HUES6 (cell line): ENCODE measurements around the gene TIMM44.
A peak's percentile ranks its signal among the peaks of the same experiment; 100 is the strongest.
"Not testable (repeated sequence)": the region's sequence is repeated elsewhere in the genome, so short reads cannot be mapped to it uniquely, and the experiment has no call there.

Experiments
- H3K27ac ChIP-seq: 2 replicates; pipeline ENCODE4 v1.7.0; 2013; ENCODE audit warnings: low read depth, mild to moderate bottlenecking, low read length, inconsistent platforms
- H3K27me3 ChIP-seq: 2 replicates; pipeline ENCODE4 v1.6.1; 2013; ENCODE audit warnings: low read length; ENCODE audit not compliant: control insufficient read depth, insufficient read depth
- H3K36me3 ChIP-seq: 2 replicates; pipeline ENCODE4 v1.6.1; 2013; ENCODE audit warnings: low read length; ENCODE audit not compliant: control insufficient read depth, insufficient read depth
- H3K4me1 ChIP-seq: 2 replicates; pipeline ENCODE4 v1.6.1; 2013; ENCODE audit warnings: low read length; ENCODE audit not compliant: control insufficient read depth, insufficient read depth
- H3K4me3 ChIP-seq: 2 replicates; pipeline ENCODE4 v1.5.1; 2013; ENCODE audit warnings: low read depth, low read length
- H3K9ac ChIP-seq: one replicate; pipeline ENCODE4 v1.6.1; 2013; ENCODE audit warnings: mild to moderate bottlenecking, low read length
- H3K9me3 ChIP-seq: 2 replicates; pipeline ENCODE4 v1.6.1; 2013; ENCODE audit warnings: low read depth, low read length; ENCODE audit not compliant: control insufficient read depth, insufficient read depth

TIMM44 gene

GRCh38 chr19:7965259-7965841 is 21.9 kb upstream of the TIMM44 start:
- Histone ChIP-seq H3K9me3 (no peaks in the 10 kb centered on the region), H3K9ac (no peak overlapping the region), H3K27me3 (no peaks in the 10 kb centered on the region), H3K4me1 (peaks cover 8% of the 10 kb centered on the region), H3K36me3 (peaks cover 93% of the 10 kb centered on the region), H3K27ac (no peak overlapping the region), H3K4me3 (no peak overlapping the region)

GRCh38 chr19:7963566-7963965 is 20.1 kb upstream of the TIMM44 start:
- Histone ChIP-seq H3K9ac (no peak overlapping the region), H3K9me3 (no peaks in the 10 kb centered on the region), H3K4me3 (no peak overlapping the region), H3K27ac (no peak overlapping the region), H3K36me3 (peaks cover 96% of the 10 kb centered on the region), H3K27me3 (no peaks in the 10 kb centered on the region), H3K4me1 (no peaks in the 10 kb centered on the region)

DNA sequence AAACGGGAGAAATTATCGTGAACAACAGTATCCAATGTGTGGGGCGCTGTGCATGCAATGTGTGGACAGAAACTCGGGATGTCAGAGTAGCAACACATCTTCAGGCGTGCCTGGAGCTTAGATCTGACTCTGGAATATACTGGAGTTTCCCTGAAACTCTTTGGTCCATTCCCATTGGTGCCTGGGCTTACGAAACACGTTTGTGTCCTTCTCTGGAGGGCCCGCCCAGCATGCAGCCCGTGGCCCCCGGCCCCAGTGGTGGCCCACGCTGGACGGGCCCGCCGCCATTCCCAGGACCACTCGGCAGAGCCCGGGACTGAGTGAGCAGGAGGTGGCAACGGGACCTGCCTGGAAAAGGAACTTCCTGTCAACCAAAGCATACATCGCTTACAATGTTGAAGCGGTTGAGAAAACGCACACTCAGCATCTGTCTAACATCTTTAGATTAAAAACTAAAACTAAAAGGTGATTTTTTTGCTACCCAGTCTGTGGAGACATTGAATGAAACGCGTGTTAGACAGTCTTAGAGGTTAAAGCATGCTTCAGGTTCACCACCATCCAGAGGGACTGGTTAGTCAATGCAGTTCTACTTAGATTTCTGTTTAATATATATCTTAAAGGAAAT is 19.3 kb upstream of the TIMM44 start:
- Histone ChIP-seq H3K9me3 (no peaks in the 10 kb centered on the region), H3K4me3 (no peak overlapping the region), H3K27ac (no peak overlapping the region), H3K27me3 (no peaks in the 10 kb centered on the region), H3K4me1 (no peaks in the 10 kb centered on the region), H3K9ac (no peak overlapping the region), H3K36me3 (peaks cover 96% of the 10 kb centered on the region)

GRCh38 chr19:7961920-7962626 is 18.6 kb upstream of the TIMM44 start:
- H3K27ac ChIP-seq = no peak overlapping the region
- H3K36me3 ChIP-seq = peaks cover 90% of the 10 kb centered on the region
- no peak overlapping the region for H3K9ac ChIP-seq
- H3K4me3 ChIP-seq = no peak overlapping the region
- no peaks in the 10 kb centered on the region for H3K27me3 ChIP-seq
- no peaks in the 10 kb centered on the region for H3K9me3 ChIP-seq
- no peaks in the 10 kb centered on the region for H3K4me1 ChIP-seq

- H3K4me3 ChIP-seq, H3K4me1 ChIP-seq, H3K9ac ChIP-seq, H3K27ac ChIP-seq, H3K9me3 ChIP-seq, H3K27me3 ChIP-seq: not testable (repeated sequence)
- peaks cover 80% of the 10 kb centered on the region for H3K36me3 ChIP-seq
Measured at GRCh38 chr19:7961082-7961481, 17.6 kb upstream of the TIMM44 start.

GRCh38 chr19:7959211-7959610 is 15.7 kb upstream of the TIMM44 start:
- Histone ChIP-seq H3K9ac (no peak overlapping the region), H3K4me3 (no peak overlapping the region), H3K27ac (no peak overlapping the region), H3K36me3 (peaks cover 61% of the 10 kb centered on the region), H3K4me1 (no peaks in the 10 kb centered on the region), H3K9me3 (no peaks in the 10 kb centered on the region), H3K27me3 (no peaks in the 10 kb centered on the region)

DNA sequence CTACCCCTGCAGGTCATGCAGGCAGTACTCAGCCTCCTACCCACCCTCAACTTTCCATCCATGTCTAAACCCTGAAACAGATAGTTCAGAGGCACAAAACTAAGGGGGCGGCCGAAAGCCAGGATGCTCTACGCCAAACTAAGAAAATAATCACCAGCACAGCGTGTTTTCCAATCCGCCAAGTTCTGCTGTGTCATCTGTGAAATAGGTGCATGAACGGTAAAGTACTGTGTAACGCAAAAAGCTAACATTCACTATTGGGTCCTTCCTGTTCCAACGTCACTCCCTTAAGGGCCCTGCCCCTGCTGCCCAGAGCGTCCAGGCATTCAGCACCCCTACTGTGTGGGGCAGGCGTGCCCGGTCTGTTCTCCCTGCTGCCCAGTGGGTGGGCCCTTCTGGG is 12.2 kb upstream of the TIMM44 start:
- H3K27ac ChIP-seq = no peak overlapping the region

DNA sequence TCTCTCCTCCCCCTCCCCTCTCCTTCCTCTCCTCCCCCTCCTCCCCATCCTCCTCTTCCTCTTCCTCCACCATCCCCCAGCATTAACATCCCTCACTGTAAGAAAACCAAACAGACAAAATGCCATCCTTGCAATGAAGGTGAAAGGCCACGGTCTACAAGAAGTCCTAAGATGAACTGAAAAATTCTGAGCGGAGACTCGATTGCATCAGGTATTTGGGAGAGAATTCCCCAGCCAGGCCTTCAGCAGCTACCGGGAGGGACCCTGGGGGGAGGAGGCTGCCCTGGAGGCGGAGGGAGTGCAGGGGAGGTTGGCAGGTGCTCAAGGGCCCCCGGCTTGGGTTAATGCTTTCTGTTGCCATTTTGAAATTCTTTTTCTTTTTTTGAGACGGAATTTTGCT is 10.1 kb upstream of the TIMM44 start:
- Histone ChIP-seq H3K36me3 (peaks cover 9% of the 10 kb centered on the region), H3K27me3 (no peaks in the 10 kb centered on the region), H3K9ac (no peak overlapping the region), H3K4me3 (no peak overlapping the region), H3K27ac (no peak overlapping the region), H3K9me3 (no peaks in the 10 kb centered on the region), H3K4me1 (peaks cover 12% of the 10 kb centered on the region; the same call in 1 of the 2 replicates)

More for the DNA sequence above, 12.2 kb upstream of the TIMM44 start:
- Histone ChIP-seq H3K4me3 (no peak overlapping the region), H3K9ac (no peak overlapping the region), H3K9me3 (no peaks in the 10 kb centered on the region), H3K4me1 (peaks cover 12% of the 10 kb centered on the region; the same call in 1 of the 2 replicates), H3K36me3 (peaks cover 26% of the 10 kb centered on the region), H3K27me3 (no peaks in the 10 kb centered on the region)

GRCh38 chr19:7953060-7953459 is 9.6 kb upstream of the TIMM44 start:
- Histone ChIP-seq H3K36me3 (peaks cover 4% of the 10 kb centered on the region; the same call in 1 of the 2 replicates), H3K27me3 (no peaks in the 10 kb centered on the region), H3K27ac (no peak overlapping the region), H3K9ac (no peak overlapping the region), H3K4me3 (no peak overlapping the region), H3K4me1 (peaks cover 12% of the 10 kb centered on the region; the same call in 1 of the 2 replicates), H3K9me3 (no peaks in the 10 kb centered on the region)

DNA sequence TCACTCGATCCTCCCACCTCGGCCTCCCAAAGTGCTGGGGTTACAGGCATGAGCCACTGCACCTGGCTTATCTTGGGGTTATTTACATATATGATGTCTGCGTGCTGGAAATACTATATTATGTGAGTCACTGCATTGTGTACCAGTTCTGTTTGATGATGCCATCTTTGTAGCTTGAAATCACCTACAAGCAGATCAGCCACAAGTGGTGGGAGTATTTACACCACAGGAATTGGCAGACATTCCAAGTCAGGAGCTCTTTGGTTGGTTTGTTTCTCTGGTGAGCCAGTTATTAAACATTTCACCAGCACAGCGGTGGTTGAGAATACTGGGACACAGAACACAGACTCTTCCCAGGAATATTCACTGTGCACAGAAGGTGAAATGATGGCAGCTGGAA is 4.5 kb upstream of the TIMM44 start:
- Histone ChIP-seq H3K9me3 (no peaks in the 10 kb centered on the region), H3K9ac (no peak overlapping the region), H3K4me3 (no peak overlapping the region), H3K36me3 (no peaks in the 10 kb centered on the region), H3K27ac (no peak overlapping the region), H3K4me1 (peaks cover 10% of the 10 kb centered on the region; the same call in 1 of the 2 replicates), H3K27me3 (no peaks in the 10 kb centered on the region)

- Histone ChIP-seq H3K27ac (0 out of 2 replicates have a peak overlapping the region, but pooled peaks have one; percentile 54), H3K9me3 (no peaks in the 10 kb centered on the region), H3K4me1 (peaks cover 4% of the 10 kb centered on the region; the same call in 1 of the 2 replicates), H3K4me3 (peak overlapping the region; percentile 95), H3K9ac (peak overlapping the region; percentile 79), H3K27me3 (no peaks in the 10 kb centered on the region), H3K36me3 (peaks cover 23% of the 10 kb centered on the region)
Measured at GRCh38 chr19:7944177-7944761, 803 bp upstream of the TIMM44 start.
